OCI-LY7 (cell line): ENCODE measurements around the gene SMOC1. TPM values are rescaled to one million over a fixed set of nuclear protein-coding genes. Genes with fewer than 3 reads are reported as not detected.

Experiments used
- BruUV-seq: library from RNA; stranded (reverse); fragments of 400-500 nt; replicated peaks from 2 replicates; lab custom pipeline; 2021; lab: Mats Ljungman, UMichigan
- CTCF ChIA-PET: fragments of 300-600 bp; sonication (Branson Sonifier 250); formaldehyde crosslinking; loops from one replicate; lab custom pipeline; 2022; ENCODE audit warnings: antibody characterized with exemption; ENCODE audit not compliant: unreplicated experiment; lab: Charles Lee
- POLR2A ChIA-PET: fragments of 300-600 bp; sonication (Branson Sonifier 250); formaldehyde crosslinking; loops from one replicate; lab custom pipeline; 2022; ENCODE audit warnings: antibody characterized with exemption; lab: Charles Lee
- DNase-seq: peaks from one replicate; pipeline ENCODE4 v3.0.0-alpha.2; 2015; ENCODE audit warnings: low spot score
- H2AFZ ChIP-seq: fragments of 200-600 bp; sonication (generic), shearing (Covaris generic); 2 replicates; pipeline ENCODE4 v1.6.1; 2014; ENCODE audit warnings: mild to moderate bottlenecking, antibody characterized with exemption, low read length, moderate library complexity
- H3K27ac ChIP-seq: fragments of 200-600 bp; sonication (generic); 2 replicates; pipeline ENCODE4 v1.5.1; 2014; ENCODE audit warnings: mixed run types, low read depth, mild to moderate bottlenecking, moderate library complexity, low read length, inconsistent platforms; ENCODE audit not compliant: poor library complexity, severe bottlenecking
- H3K36me3 ChIP-seq: fragments of 200-600 bp; sonication (generic); 2 replicates; pipeline ENCODE4 v1.6.1; 2014; ENCODE audit warnings: mild to moderate bottlenecking, antibody characterized with exemption, low read length, moderate library complexity, mixed read lengths; ENCODE audit not compliant: insufficient read depth
- H3K4me1 ChIP-seq: fragments of 200-600 bp; sonication (generic); 2 replicates; pipeline ENCODE4 v1.5.1; 2014; ENCODE audit warnings: mild to moderate bottlenecking, low read length; ENCODE audit not compliant: insufficient read depth, poor library complexity, severe bottlenecking
- H3K4me2 ChIP-seq: fragments of 200-600 bp; sonication (generic); 2 replicates; pipeline ENCODE4 v1.6.1; 2014; ENCODE audit warnings: mild to moderate bottlenecking, low read length
- H3K4me3 ChIP-seq: fragments of 200-600 bp; sonication (generic); 2 replicates; pipeline ENCODE4 v1.5.1; 2014; ENCODE audit warnings: mild to moderate bottlenecking, low read depth, low read length; ENCODE audit not compliant: poor library complexity, severe bottlenecking
- H3K79me2 ChIP-seq: fragments of 200-600 bp; sonication (generic); 2 replicates; pipeline ENCODE4 v1.6.1; 2016; ENCODE audit warnings: low read depth, mild to moderate bottlenecking, low read length, moderate library complexity, mixed read lengths; ENCODE audit not compliant: insufficient read depth
- H3K9me2 ChIP-seq: fragments of 200-600 bp; sonication (generic); 2 replicates; pipeline ENCODE4 v1.6.1; 2016; ENCODE audit warnings: mild to moderate bottlenecking, low read length, mixed read lengths; ENCODE audit not compliant: insufficient read depth
- H3K9me3 ChIP-seq: fragments of 200-600 bp; sonication (generic); 2 replicates; pipeline ENCODE4 v1.6.1; 2014; ENCODE audit warnings: mild to moderate bottlenecking, mixed run types, low read length, mixed read lengths
- H4K20me1 ChIP-seq: fragments of 200-600 bp; sonication (generic); 2 replicates; pipeline ENCODE4 v1.6.1; 2014; ENCODE audit warnings: mild to moderate bottlenecking, antibody characterized with exemption, low read length, moderate library complexity, mixed read lengths; ENCODE audit not compliant: insufficient read depth
- CTCF ChIP-seq: fragments of 200-600 bp; sonication (generic); conservative IDR thresholded peaks from 2 replicates; pipeline ENCODE4 v1.5.1; 2014; ENCODE audit warnings: mild to moderate bottlenecking, antibody characterized with exemption, low read length, moderate library complexity, mixed read lengths
- EZH2phosphoT487 ChIP-seq: fragments of 200-600 bp; sonication (generic); IDR thresholded peaks from 2 replicates; pipeline ENCODE4 v1.6.1; 2018; ENCODE audit warnings: low read depth, borderline replicate concordance, mild to moderate bottlenecking, mixed run types, antibody characterized with exemption, low read length, moderate library complexity, mixed read lengths
- intact Hi-C: fragments of 100-400 bp; cut with micrococcal nuclease; formaldehyde crosslinking; loops from one replicate; pipeline ENCODE4 v1.10.0; 2022; ENCODE audit not compliant: unreplicated experiment
- total RNA-seq, 2 experiments: library from RNA; depleted of rRNA in 1 of 2; stranded (reverse); fragments of >200 nt in 1 of 2; shearing (Covaris generic) in 1 of 2; gene quantifications; 2 replicates each; pipeline ENCODE4 v1.2.3, GENCODE V29; 2014 to 2022

SMOC1 gene
- total RNA-seq, 2 experiments from 2014 or later = not detected

DNA sequence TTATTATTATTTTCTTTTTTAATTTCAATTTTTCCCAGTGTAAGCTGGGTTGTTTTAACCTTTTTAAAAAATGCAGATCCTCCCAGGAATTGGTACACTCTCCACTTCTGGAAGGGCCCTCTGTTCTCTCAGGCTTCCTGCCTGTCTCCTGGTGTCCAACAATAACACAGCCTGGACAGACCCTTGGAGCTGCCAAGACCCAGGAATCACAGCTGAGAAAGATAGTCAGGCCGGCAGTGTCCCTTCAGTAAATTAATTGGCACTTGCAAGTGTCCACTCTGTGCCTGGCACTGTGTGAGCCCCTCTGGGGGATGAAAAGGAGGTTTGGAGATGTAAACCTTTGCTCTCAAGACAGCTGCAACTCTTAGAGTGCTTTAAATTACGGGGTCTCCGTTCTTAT, 113.3 kb downstream of the SMOC1 start:
- no TSS peak for BruUV-seq

DNA sequence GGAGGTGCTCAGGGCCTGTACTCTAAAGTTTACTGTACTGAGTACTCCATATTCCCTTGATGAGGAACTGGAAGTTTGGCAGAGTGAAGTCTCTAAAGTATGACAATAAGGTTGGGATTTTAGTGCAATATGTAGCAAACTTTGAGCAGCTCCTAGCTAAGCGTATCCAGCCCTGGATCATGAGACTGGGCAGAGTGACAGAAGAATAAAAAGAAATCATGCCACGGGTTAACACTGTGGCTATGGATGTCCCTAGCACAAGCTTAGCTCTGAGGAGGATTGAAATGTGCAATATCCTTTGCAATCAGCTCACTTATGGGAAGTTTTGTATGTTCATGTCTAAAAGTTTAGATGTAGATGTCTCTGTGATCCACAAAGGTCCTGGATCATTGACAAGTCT, 114.1 kb downstream of the SMOC1 start:
- no peaks in the 10 kb centered on the region for H3K4me1 ChIP-seq
- no peak overlapping the region for H3K4me2 ChIP-seq
- H4K20me1 ChIP-seq = no peaks in the 10 kb centered on the region
- no peaks in the 10 kb centered on the region for H3K79me2 ChIP-seq
- CTCF ChIA-PET = no interaction called here
- no TSS peak for BruUV-seq
- no peak for TF ChIP-seq CTCF
- no peak for TF ChIP-seq EZH2phosphoT487
- H3K36me3 ChIP-seq = no peaks in the 10 kb centered on the region
- intact Hi-C loops = no loop called here
- H3K9me2 ChIP-seq = no peaks in the 10 kb centered on the region
- no peak overlapping the region for H2AFZ ChIP-seq
- H3K9me3 ChIP-seq = no peaks in the 10 kb centered on the region
- DNase-seq = no peak
- no peak overlapping the region for H3K27ac ChIP-seq
- no peak overlapping the region for H3K4me3 ChIP-seq
- POLR2A ChIA-PET = no interaction called here

More for the DNA sequence above, 113.3 kb downstream of the SMOC1 start:
- H3K9me2 ChIP-seq = no peaks in the 10 kb centered on the region
- no peak for TF ChIP-seq CTCF
- TF ChIP-seq EZH2phosphoT487 = no peak
- no peaks in the 10 kb centered on the region for H4K20me1 ChIP-seq
- CTCF ChIA-PET = no interaction called here
- H3K4me2 ChIP-seq = no peak overlapping the region
- no peak for DNase-seq
- intact Hi-C loops = no loop called here
- no peaks in the 10 kb centered on the region for H3K79me2 ChIP-seq
- no peaks in the 10 kb centered on the region for H3K4me1 ChIP-seq
- H3K4me3 ChIP-seq = no peak overlapping the region
- H3K36me3 ChIP-seq = no peaks in the 10 kb centered on the region
- POLR2A ChIA-PET = interaction anchor here (0.6 kb wide), 1 partner anchor 12 kb away, joined by 3 read pairs; no protein-coding TSS in a partner anchor
- H3K9me3 ChIP-seq = no peaks in the 10 kb centered on the region
- no peak overlapping the region for H2AFZ ChIP-seq
- no peak overlapping the region for H3K27ac ChIP-seq

GRCh38 chr14:69994002-69994401, 114.8 kb downstream of the SMOC1 start:
- ChIA-PET POLR2A (no interaction called here), CTCF (no interaction called here)
- Histone ChIP-seq H3K79me2 (no peaks in the 10 kb centered on the region), H2AFZ (no peak overlapping the region), H3K9me3 (no peaks in the 10 kb centered on the region), H4K20me1 (no peaks in the 10 kb centered on the region), H3K9me2 (no peaks in the 10 kb centered on the region), H3K4me1 (no peaks in the 10 kb centered on the region), H3K4me3 (no peak overlapping the region), H3K36me3 (no peaks in the 10 kb centered on the region), H3K27ac (no peak overlapping the region), H3K4me2 (no peak overlapping the region)
- DNase-seq = no peak
- no TSS peak for BruUV-seq
- TF ChIP-seq CTCF = no peak
- no peak for TF ChIP-seq EZH2phosphoT487
- intact Hi-C loops = no loop called here
